HEK293 (cell line): ENCODE data around the gene APOLD1.

ENCODE experiments used
- PRDM10 ChIP-seq: fragments of 450-650 bp; formaldehyde crosslinking; IDR thresholded peaks from 2 replicates; pipeline ENCODE4 v1.5.1; 2016; ENCODE audit warnings: missing biosample characterization, missing genetic modification characterization
- SALL2 ChIP-seq: fragments of 450-650 bp; formaldehyde crosslinking; IDR thresholded peaks from 2 replicates; pipeline ENCODE4 v1.5.0; 2017; ENCODE audit warnings: missing biosample characterization, mild to moderate bottlenecking, missing genetic modification characterization, borderline replicate concordance
- ZBTB7A ChIP-seq: fragments of 450-650 bp; formaldehyde crosslinking; IDR thresholded peaks from 2 replicates; pipeline ENCODE4 v1.5.1; 2016; ENCODE audit warnings: low read depth, missing biosample characterization, missing genetic modification characterization
- ZNF138 ChIP-seq: fragments of 450-650 bp; formaldehyde crosslinking; IDR thresholded peaks from 2 replicates; pipeline ENCODE4 v1.5.1; 2016; ENCODE audit warnings: missing biosample characterization, missing genetic modification characterization, borderline replicate concordance
- ZNF324 ChIP-seq: fragments of 450-650 bp; formaldehyde crosslinking; IDR thresholded peaks from 2 replicates; pipeline ENCODE4 v1.5.1; 2016; ENCODE audit warnings: missing biosample characterization, missing genetic modification characterization
- TF ChIP-seq, protein P1 (sequence below): sonication (generic); formaldehyde crosslinking; IDR thresholded peaks from 2 replicates; pipeline ENCODE4 v1.8.1; 2022; ENCODE audit warnings: mild to moderate bottlenecking, moderate library complexity, missing genetic modification reagents
- TF ChIP-seq, protein P2 (sequence below): fragments of 450-650 bp; formaldehyde crosslinking; IDR thresholded peaks from 2 replicates; pipeline ENCODE4 v1.5.1; 2016; ENCODE audit warnings: missing biosample characterization, missing genetic modification characterization
- TF ChIP-seq, protein P3 (sequence below): fragments of 450-650 bp; formaldehyde crosslinking; IDR thresholded peaks from 2 replicates; pipeline ENCODE4 v1.5.1; 2016; ENCODE audit warnings: missing biosample characterization, missing genetic modification characterization
- TF ChIP-seq, protein P4 (sequence below): fragments of 450-650 bp; formaldehyde crosslinking; IDR thresholded peaks from 2 replicates; pipeline ENCODE4 v1.5.1; 2016; ENCODE audit warnings: missing biosample characterization, missing genetic modification characterization, low read depth

DNA sequence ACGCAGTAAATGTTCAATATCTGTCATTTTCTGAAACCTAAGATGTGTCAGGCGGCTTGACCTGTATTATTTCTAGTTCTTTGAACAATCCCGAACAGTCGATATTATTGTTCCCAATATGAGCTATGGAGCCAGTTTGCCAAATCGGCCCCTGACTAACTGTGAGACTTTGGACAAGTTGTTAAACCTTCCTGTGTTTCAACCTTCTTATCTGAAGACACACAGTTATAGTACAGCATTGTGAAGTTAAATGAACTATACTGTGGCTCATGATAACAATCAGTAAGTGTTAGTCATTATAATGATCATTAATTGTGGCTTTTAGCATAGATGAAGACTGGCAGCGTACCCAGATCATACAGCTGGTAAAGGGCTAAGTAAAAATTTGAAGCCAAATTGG is 51.1 kb downstream of the APOLD1 start:
- TF ChIP-seq, protein P1, sequence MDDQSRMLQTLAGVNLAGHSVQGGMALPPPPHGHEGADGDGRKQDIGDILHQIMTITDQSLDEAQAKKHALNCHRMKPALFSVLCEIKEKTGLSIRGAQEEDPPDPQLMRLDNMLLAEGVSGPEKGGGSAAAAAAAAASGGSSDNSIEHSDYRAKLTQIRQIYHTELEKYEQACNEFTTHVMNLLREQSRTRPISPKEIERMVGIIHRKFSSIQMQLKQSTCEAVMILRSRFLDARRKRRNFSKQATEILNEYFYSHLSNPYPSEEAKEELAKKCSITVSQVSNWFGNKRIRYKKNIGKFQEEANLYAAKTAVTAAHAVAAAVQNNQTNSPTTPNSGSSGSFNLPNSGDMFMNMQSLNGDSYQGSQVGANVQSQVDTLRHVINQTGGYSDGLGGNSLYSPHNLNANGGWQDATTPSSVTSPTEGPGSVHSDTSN (CRISPR knock-in tag): no peak
- TF ChIP-seq PRDM10 (no peak), ZNF138 (tag by site-specific recombination) (no peak), ZBTB7A (tag by site-specific recombination) (no peak), SALL2 (tag by site-specific recombination) (no peak), ZNF324 (tag by site-specific recombination) (no peak)
- TF ChIP-seq, protein P2, sequence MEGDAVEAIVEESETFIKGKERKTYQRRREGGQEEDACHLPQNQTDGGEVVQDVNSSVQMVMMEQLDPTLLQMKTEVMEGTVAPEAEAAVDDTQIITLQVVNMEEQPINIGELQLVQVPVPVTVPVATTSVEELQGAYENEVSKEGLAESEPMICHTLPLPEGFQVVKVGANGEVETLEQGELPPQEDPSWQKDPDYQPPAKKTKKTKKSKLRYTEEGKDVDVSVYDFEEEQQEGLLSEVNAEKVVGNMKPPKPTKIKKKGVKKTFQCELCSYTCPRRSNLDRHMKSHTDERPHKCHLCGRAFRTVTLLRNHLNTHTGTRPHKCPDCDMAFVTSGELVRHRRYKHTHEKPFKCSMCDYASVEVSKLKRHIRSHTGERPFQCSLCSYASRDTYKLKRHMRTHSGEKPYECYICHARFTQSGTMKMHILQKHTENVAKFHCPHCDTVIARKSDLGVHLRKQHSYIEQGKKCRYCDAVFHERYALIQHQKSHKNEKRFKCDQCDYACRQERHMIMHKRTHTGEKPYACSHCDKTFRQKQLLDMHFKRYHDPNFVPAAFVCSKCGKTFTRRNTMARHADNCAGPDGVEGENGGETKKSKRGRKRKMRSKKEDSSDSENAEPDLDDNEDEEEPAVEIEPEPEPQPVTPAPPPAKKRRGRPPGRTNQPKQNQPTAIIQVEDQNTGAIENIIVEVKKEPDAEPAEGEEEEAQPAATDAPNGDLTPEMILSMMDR (tag by site-specific recombination): no peak
- TF ChIP-seq, protein P3, sequence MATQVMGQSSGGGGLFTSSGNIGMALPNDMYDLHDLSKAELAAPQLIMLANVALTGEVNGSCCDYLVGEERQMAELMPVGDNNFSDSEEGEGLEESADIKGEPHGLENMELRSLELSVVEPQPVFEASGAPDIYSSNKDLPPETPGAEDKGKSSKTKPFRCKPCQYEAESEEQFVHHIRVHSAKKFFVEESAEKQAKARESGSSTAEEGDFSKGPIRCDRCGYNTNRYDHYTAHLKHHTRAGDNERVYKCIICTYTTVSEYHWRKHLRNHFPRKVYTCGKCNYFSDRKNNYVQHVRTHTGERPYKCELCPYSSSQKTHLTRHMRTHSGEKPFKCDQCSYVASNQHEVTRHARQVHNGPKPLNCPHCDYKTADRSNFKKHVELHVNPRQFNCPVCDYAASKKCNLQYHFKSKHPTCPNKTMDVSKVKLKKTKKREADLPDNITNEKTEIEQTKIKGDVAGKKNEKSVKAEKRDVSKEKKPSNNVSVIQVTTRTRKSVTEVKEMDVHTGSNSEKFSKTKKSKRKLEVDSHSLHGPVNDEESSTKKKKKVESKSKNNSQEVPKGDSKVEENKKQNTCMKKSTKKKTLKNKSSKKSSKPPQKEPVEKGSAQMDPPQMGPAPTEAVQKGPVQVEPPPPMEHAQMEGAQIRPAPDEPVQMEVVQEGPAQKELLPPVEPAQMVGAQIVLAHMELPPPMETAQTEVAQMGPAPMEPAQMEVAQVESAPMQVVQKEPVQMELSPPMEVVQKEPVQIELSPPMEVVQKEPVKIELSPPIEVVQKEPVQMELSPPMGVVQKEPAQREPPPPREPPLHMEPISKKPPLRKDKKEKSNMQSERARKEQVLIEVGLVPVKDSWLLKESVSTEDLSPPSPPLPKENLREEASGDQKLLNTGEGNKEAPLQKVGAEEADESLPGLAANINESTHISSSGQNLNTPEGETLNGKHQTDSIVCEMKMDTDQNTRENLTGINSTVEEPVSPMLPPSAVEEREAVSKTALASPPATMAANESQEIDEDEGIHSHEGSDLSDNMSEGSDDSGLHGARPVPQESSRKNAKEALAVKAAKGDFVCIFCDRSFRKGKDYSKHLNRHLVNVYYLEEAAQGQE (tag by site-specific recombination): no peak
- TF ChIP-seq, protein P4, sequence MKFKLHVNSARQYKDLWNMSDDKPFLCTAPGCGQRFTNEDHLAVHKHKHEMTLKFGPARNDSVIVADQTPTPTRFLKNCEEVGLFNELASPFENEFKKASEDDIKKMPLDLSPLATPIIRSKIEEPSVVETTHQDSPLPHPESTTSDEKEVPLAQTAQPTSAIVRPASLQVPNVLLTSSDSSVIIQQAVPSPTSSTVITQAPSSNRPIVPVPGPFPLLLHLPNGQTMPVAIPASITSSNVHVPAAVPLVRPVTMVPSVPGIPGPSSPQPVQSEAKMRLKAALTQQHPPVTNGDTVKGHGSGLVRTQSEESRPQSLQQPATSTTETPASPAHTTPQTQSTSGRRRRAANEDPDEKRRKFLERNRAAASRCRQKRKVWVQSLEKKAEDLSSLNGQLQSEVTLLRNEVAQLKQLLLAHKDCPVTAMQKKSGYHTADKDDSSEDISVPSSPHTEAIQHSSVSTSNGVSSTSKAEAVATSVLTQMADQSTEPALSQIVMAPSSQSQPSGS (tag by site-specific recombination): no peak
